Fibroblast of villous mesenchyme (primary cell): ENCODE data around the gene IFFO2. TPM values are rescaled to one million over a fixed set of nuclear protein-coding genes. Genes with fewer than 3 reads are reported as not detected.

Experiments used
- DNase-seq: peaks from one replicate; pipeline ENCODE4 v3.0.0-alpha.2; 2010; ENCODE audit warnings: low read depth
- H3K4me3 ChIP-seq: 2 replicates; pipeline ENCODE4 v1.5.1; 2011; ENCODE audit warnings: low read depth, mild to moderate bottlenecking, low read length
- CTCF ChIP-seq: IDR thresholded peaks from 2 replicates; pipeline ENCODE4 v1.5.1; 2012; ENCODE audit warnings: low read depth, mild to moderate bottlenecking, low read length; ENCODE audit not compliant: insufficient read depth
- total RNA-seq: library from RNA; depleted of rRNA; stranded (reverse); fragments of >200 nt; gene quantifications from 2 replicates; pipeline ENCODE4 v1.2.3, GENCODE V29; 2012

IFFO2 gene
- total RNA-seq, 1 donor, result 11.2 TPM

DNA sequence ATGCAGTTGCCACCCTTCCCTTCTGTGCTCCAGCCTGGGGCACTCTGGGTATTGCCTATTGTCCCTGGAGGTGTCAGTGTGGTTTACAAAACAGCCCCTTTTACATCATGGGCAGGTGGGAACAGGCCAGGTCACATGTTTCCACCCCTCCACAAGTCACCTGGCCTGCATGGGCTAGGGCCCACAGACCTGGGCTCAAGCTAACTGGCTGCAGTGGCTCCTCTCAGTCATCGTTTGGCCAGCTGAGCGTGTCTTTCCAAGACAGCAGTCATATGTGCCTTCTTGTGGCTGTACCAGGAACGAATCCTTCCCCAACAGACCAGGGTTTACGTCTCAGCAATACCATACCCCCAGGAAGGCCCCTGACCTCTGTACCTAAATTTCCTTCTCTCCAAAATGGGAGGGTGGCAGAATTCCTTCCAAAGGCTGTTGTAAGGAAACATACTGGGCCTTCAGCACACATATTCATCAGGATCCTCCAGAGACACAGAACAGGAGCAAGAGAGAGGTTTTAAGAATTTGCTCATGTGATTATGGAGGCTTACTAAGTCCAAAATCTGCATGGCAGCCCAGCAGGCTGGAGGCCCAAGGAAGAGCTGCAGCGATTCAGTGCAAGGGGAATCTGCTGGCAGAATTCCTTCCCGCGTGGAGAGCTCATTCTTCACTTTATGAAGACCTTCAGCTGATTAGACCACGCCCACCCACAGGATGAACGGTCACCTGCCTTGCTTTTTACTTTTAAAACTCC is 86.5 kb downstream of the IFFO2 start:
- H3K4me3 ChIP-seq, result no peak overlapping the region
- TF ChIP-seq CTCF, result no peak
- no peak for DNase-seq

- TF ChIP-seq CTCF, result no peak
- no peak for DNase-seq
- H3K4me3 ChIP-seq, result no peak overlapping the region
Observed at GRCh38 chr1:18868801-18869424, 87.6 kb downstream of the IFFO2 start.

- TF ChIP-seq CTCF, result no peak
- DNase-seq, result no peak
- H3K4me3 ChIP-seq, result no peak overlapping the region
Observed at GRCh38 chr1:18868354-18868753, 88.1 kb downstream of the IFFO2 start.

GRCh38 chr1:18866846-18867245 is 89.6 kb downstream of the IFFO2 start:
- H3K4me3 ChIP-seq, result no peak overlapping the region
- TF ChIP-seq CTCF, result no peak
- DNase-seq, result no peak

- no peak for TF ChIP-seq CTCF
- DNase-seq, result no peak
Observed at GRCh38 chr1:18866314-18866713, 90.2 kb downstream of the IFFO2 start.

GRCh38 chr1:18865176-18865575 is 91.3 kb downstream of the IFFO2 start:
- no peak for TF ChIP-seq CTCF
- H3K4me3 ChIP-seq, result no peak overlapping the region
- no peak for DNase-seq

More at GRCh38 chr1:18866314-18866713, 90.2 kb downstream of the IFFO2 start:
- H3K4me3 ChIP-seq, result no peak overlapping the region
